PC-3 (cell line): ENCODE results near the gene A3GALT2. TPM values are rescaled to one million over a fixed set of nuclear protein-coding genes. Genes with fewer than 3 reads are reported as not detected.

Source experiments
- ATAC-seq: fragments of 200-7000 bp; cut with Tn5 transposase; 2 replicates; pipeline ENCODE4 v1.9.1; 2020; ENCODE audit warnings: mild to moderate bottlenecking, moderate library complexity
- BruUV-seq: library from RNA; stranded (reverse); fragments of 400-500 nt; replicated peaks from 2 replicates; lab custom pipeline; 2021; lab: Mats Ljungman, UMichigan
- CTCF ChIA-PET: fragments of 300-600 bp; sonication (Branson Sonifier 250); formaldehyde crosslinking; loops from one replicate; lab custom pipeline; 2022; ENCODE audit warnings: antibody characterized with exemption; lab: Charles Lee
- POLR2A ChIA-PET: fragments of 300-600 bp; sonication (Branson Sonifier 250); formaldehyde crosslinking; loops from one replicate; lab custom pipeline; 2022; ENCODE audit warnings: antibody characterized with exemption; ENCODE audit not compliant: unreplicated experiment; lab: Charles Lee
- DNase-seq: peaks from one replicate; pipeline ENCODE4 v3.0.0-alpha.2; 2015
- H2AFZ ChIP-seq: fragments of 300-600 bp; sonication (generic); 2 replicates; pipeline ENCODE4 v1.6.0; 2016; ENCODE audit warnings: antibody characterized with exemption, low read length
- H3F3A ChIP-seq: fragments of 300-600 bp; sonication (generic); one replicate; pipeline ENCODE4 v1.6.0; 2017; ENCODE audit warnings: antibody characterized with exemption, low read length, control low read depth, mild to moderate bottlenecking; ENCODE audit not compliant: unreplicated experiment
- H3K27ac ChIP-seq: fragments of 300-600 bp; sonication (generic); 2 replicates; pipeline ENCODE4 v1.5.1; 2016; ENCODE audit warnings: mild to moderate bottlenecking, low read length
- H3K27me3 ChIP-seq: fragments of 300-600 bp; sonication (generic); 2 replicates; pipeline ENCODE4 v1.6.1; 2016; ENCODE audit warnings: low read length, mixed read lengths
- H3K36me3 ChIP-seq: fragments of 300-600 bp; sonication (generic); 2 replicates; pipeline ENCODE4 v1.6.1; 2016; ENCODE audit warnings: low read depth, mixed run types, low read length, mixed read lengths
- H3K4me1 ChIP-seq: fragments of 300-600 bp; sonication (generic); 2 replicates; pipeline ENCODE4 v1.5.1; 2016; ENCODE audit warnings: low read length; ENCODE audit not compliant: insufficient read depth
- H3K4me2 ChIP-seq: fragments of 300-600 bp; sonication (generic); 2 replicates; pipeline ENCODE4 v1.6.0; 2016; ENCODE audit warnings: low read length
- H3K4me3 ChIP-seq: fragments of 300-600 bp; sonication (generic); 2 replicates; pipeline ENCODE4 v1.5.1; 2016; ENCODE audit warnings: mild to moderate bottlenecking, low read length, mixed read lengths
- H3K79me2 ChIP-seq: fragments of 300-600 bp; sonication (generic); 2 replicates; pipeline ENCODE4 v1.6.1; 2017; ENCODE audit warnings: low read length, mixed read lengths
- H3K9ac ChIP-seq: fragments of 300-600 bp; sonication (generic); 2 replicates; pipeline ENCODE4 v1.6.0; 2016; ENCODE audit warnings: mild to moderate bottlenecking, low read length
- H3K9me2 ChIP-seq: fragments of 300-600 bp; sonication (generic); replicated peaks from 2 replicates; pipeline ENCODE4 v1.6.1; 2016; ENCODE audit warnings: mixed run types, low read length, mixed read lengths
- H3K9me3 ChIP-seq: fragments of 300-600 bp; sonication (generic); 2 replicates; pipeline ENCODE4 v1.6.1; 2016; ENCODE audit warnings: low read length, mixed read lengths
- H4K20me1 ChIP-seq: fragments of 300-600 bp; sonication (generic); 2 replicates; pipeline ENCODE4 v1.6.1; 2016; ENCODE audit warnings: low read length, mixed read lengths
- EZH2 ChIP-seq: fragments of 300-600 bp; sonication (generic); IDR thresholded peaks from one replicate; pipeline ENCODE4 v1.6.1; 2017; ENCODE audit warnings: antibody characterized with exemption, mild to moderate bottlenecking, low read length; ENCODE audit not compliant: unreplicated experiment
- EZH2phosphoT487 ChIP-seq: fragments of 300-600 bp; sonication (generic); IDR thresholded peaks from 2 replicates; pipeline ENCODE4 v1.6.1; 2018; ENCODE audit warnings: mild to moderate bottlenecking, antibody characterized with exemption, low read length, borderline replicate concordance
- intact Hi-C: fragments of 100-400 bp; cut with micrococcal nuclease; formaldehyde crosslinking; loops from 2 replicates; pipeline ENCODE4 v1.9.0; 2023
- total RNA-seq: library from RNA; depleted of rRNA; stranded (reverse); fragments of >200 nt; gene quantifications from 2 replicates; pipeline ENCODE4 v1.2.3, GENCODE V29; 2014
- TF ChIP-seq, protein P1 (sequence below): fragments of 300-600 bp; sonication (generic); conservative IDR thresholded peaks from 2 replicates; pipeline ENCODE4 v1.5.1; 2017; ENCODE audit warnings: antibody characterized with exemption, low read depth, mild to moderate bottlenecking, low read length

The A3GALT2 gene
- total RNA-seq, 1 experiment from 2014 or later, result not detected

DNA sequence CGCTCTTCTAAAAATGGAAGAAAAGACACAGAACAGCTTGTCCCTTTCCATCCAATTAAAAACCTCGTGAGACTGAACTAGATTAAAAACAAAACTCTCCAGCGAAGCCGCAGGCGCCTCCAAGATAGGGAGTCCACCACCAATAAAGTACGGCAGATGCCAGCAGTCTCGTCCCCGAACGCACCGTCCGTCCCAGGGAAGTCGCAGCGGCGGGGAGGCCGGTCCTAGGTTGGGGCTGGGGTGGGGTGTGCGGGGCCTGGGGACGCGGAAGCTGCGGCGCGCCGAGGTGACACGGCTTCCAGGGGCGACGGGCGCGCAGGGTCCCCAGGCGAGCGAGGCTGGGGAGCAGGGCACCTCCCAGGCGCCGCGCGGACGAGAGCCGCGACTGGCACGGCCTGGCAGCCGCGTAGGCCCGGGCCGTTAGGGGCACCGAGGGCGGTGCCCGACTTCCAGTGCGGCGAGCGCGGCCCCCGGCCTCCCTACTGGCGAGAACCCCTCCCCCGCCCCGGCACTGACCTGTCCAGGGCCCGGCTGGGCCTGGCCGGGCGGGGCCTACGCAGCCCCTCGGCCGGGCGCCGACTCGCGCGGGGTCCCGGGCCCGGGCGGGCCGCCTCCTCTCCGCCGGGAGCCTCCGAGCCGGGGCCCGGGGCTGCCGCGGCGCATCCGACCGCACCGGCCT lies 28.3 kb upstream of the A3GALT2 start:
- Histone ChIP-seq H3K9me3 (no peaks in the 10 kb centered on the region), H3K27me3 (no peaks in the 10 kb centered on the region), H3K36me3 (peaks cover 37% of the 10 kb centered on the region), H2AFZ (no peak overlapping the region), H3F3A (peaks cover 4% of the 10 kb centered on the region), H3K4me2 (peak overlapping the region; percentile 90), H3K9me2 (no peaks in the 10 kb centered on the region), H3K4me1 (peaks cover 57% of the 10 kb centered on the region), H3K9ac (peak overlapping the region; percentile 90), H3K4me3 (peak overlapping the region; percentile 97), H4K20me1 (peaks cover 34% of the 10 kb centered on the region), H3K27ac (peak overlapping the region; percentile 94), H3K79me2 (peaks cover 75% of the 10 kb centered on the region)
- ChIA-PET POLR2A (interaction anchor here (0.5 to 0.6 kb wide), 2 partner anchors 13 to 1824 kb away, joined by 3 to 4 read pairs; no protein-coding TSS in a partner anchor), CTCF (interaction anchor here (0.6 kb wide), 2 partner anchors 34 to 107 kb away, joined by 3 to 6 read pairs; no protein-coding TSS in a partner anchor)
- ATAC-seq (peak; percentile 10), DNase-seq (peak; percentile 28)
- intact Hi-C loops, result no loop called here
- BruUV-seq, result no TSS peak
- no peak for TF ChIP-seq EZH2phosphoT487

DNA sequence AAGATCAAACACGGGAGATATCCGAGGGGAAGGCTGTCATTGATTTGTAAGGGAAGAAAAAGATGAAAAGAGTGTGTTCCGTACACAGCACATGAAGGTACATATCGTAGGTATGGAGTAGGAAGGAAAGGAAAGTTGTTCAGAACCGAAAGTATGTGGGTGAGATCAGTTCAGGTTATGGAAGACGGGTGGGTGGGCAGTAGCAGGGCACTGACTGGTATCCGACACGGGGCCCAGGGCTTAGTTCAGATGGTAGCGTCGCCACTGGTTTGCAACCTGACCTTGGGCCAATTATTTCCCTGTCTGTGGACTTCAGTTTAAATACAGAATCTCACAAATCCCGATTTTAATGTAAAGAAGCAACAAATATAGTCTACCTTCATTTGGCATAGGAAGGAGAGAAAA lies 27.8 kb upstream of the A3GALT2 start:
- Histone ChIP-seq H3K9me3 (no peaks in the 10 kb centered on the region), H3K4me1 (peaks cover 63% of the 10 kb centered on the region), H4K20me1 (peaks cover 39% of the 10 kb centered on the region), H3K9ac (peak overlapping the region; percentile 90), H3K27ac (peak overlapping the region; percentile 94), H3K9me2 (no peaks in the 10 kb centered on the region), H3K4me2 (peak overlapping the region; percentile 90), H2AFZ (no peak overlapping the region), H3K4me3 (peak overlapping the region; percentile 97), H3K27me3 (no peaks in the 10 kb centered on the region), H3F3A (peaks cover 4% of the 10 kb centered on the region), H3K36me3 (peaks cover 38% of the 10 kb centered on the region), H3K79me2 (peaks cover 80% of the 10 kb centered on the region)
- ATAC-seq, result no peak
- CTCF ChIA-PET, result no interaction called here
- intact Hi-C loops, result no loop called here
- BruUV-seq, result TSS peak; percentile 44
- POLR2A ChIA-PET, result interaction anchor here (0.6 kb wide), 1 partner anchor 1824 kb away, joined by 3 read pairs; no protein-coding TSS in a partner anchor
- no peak for DNase-seq
- TF ChIP-seq, protein P1, sequence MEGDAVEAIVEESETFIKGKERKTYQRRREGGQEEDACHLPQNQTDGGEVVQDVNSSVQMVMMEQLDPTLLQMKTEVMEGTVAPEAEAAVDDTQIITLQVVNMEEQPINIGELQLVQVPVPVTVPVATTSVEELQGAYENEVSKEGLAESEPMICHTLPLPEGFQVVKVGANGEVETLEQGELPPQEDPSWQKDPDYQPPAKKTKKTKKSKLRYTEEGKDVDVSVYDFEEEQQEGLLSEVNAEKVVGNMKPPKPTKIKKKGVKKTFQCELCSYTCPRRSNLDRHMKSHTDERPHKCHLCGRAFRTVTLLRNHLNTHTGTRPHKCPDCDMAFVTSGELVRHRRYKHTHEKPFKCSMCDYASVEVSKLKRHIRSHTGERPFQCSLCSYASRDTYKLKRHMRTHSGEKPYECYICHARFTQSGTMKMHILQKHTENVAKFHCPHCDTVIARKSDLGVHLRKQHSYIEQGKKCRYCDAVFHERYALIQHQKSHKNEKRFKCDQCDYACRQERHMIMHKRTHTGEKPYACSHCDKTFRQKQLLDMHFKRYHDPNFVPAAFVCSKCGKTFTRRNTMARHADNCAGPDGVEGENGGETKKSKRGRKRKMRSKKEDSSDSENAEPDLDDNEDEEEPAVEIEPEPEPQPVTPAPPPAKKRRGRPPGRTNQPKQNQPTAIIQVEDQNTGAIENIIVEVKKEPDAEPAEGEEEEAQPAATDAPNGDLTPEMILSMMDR, result no peak
- TF ChIP-seq EZH2phosphoT487 (no peak), EZH2 (no peak)

DNA sequence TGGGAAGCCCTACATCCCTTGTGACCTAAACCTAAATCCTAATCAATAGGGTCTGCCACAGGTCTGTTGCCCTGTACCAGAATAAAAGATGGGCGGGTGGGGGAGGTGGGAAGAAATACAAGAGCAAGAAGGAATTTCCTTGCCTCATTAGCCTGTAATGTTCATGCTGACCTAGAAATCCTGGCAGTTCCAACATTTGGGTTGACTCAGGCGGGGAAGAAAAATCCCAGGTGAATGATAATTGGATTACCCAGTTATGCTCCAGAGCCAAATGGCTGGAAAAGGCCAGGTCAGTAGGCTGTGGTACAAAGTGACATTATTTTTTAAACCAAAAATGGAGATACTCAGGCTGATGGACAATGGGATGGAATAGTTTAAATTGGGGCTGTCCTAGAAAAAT lies 27.3 kb upstream of the A3GALT2 start:
- peak overlapping the region; percentile 90 for H3K4me2 ChIP-seq
- no peaks in the 10 kb centered on the region for H3K27me3 ChIP-seq
- no peak overlapping the region for H2AFZ ChIP-seq
- H3K79me2 ChIP-seq, result peaks cover 85% of the 10 kb centered on the region
- H3F3A ChIP-seq, result peaks cover 4% of the 10 kb centered on the region
- no TSS peak for BruUV-seq
- ChIA-PET CTCF (no interaction called here), POLR2A (no interaction called here)
- TF ChIP-seq EZH2, result no peak
- TF ChIP-seq EZH2phosphoT487, result no peak
- TF ChIP-seq, protein P1, result no peak
- H3K4me1 ChIP-seq, result peaks cover 67% of the 10 kb centered on the region
- peaks cover 41% of the 10 kb centered on the region for H4K20me1 ChIP-seq
- peak overlapping the region; percentile 90 for H3K9ac ChIP-seq
- intact Hi-C loops, result no loop called here
- H3K9me3 ChIP-seq, result no peaks in the 10 kb centered on the region
- peak; percentile 28 for DNase-seq
- peaks cover 41% of the 10 kb centered on the region for H3K36me3 ChIP-seq
- H3K4me3 ChIP-seq, result peak overlapping the region; percentile 97
- ATAC-seq, result no peak
- peak overlapping the region; percentile 94 for H3K27ac ChIP-seq
- no peaks in the 10 kb centered on the region for H3K9me2 ChIP-seq
